PC-9 (cell line): Measurements from ENCODE around the gene GABRG3. TPM values are rescaled to one million over a fixed set of nuclear protein-coding genes. Genes with fewer than 3 reads are reported as not detected.

ENCODE experiments used
- BruUV-seq: library from RNA; stranded (reverse); fragments of 400-500 nt; replicated peaks from 2 replicates; lab custom pipeline; 2021; lab: Mats Ljungman, UMichigan
- CTCF ChIA-PET: fragments of 300-600 bp; sonication (Branson Sonifier 250); formaldehyde crosslinking; loops from one replicate; lab custom pipeline; 2022; ENCODE audit warnings: antibody characterized with exemption; lab: Charles Lee
- POLR2A ChIA-PET: fragments of 300-600 bp; sonication (Branson Sonifier 250); formaldehyde crosslinking; loops from one replicate; lab custom pipeline; 2022; ENCODE audit warnings: antibody characterized with exemption; ENCODE audit not compliant: unreplicated experiment; lab: Charles Lee
- DNase-seq, 2 experiments: peaks; one replicate each; pipeline versions ENCODE4 v3.0.0 to v3.0.0-alpha.2; 2015 to 2022; ENCODE audit warnings: mixed read lengths in 1 of 2
- H2AFZ ChIP-seq: fragments of 200-600 bp; sonication (generic); 2 replicates; pipeline ENCODE4 v1.8.1; 2017; ENCODE audit warnings: antibody characterized with exemption
- H3F3A ChIP-seq: fragments of 200-600 bp; sonication (generic); 2 replicates; pipeline ENCODE4 v1.8.1; 2017; ENCODE audit warnings: antibody characterized with exemption, mild to moderate bottlenecking, low read depth; ENCODE audit not compliant: insufficient read depth
- H3K27ac ChIP-seq: fragments of 200-600 bp; sonication (generic); 2 replicates; pipeline ENCODE4 v1.6.1; 2016; ENCODE audit warnings: mixed run types
- H3K27me3 ChIP-seq: fragments of 200-600 bp; sonication (generic); 2 replicates; pipeline ENCODE4 v1.6.1; 2016; ENCODE audit warnings: low read depth, mixed run types; ENCODE audit not compliant: insufficient read depth
- H3K36me3 ChIP-seq: fragments of 200-600 bp; sonication (generic); 2 replicates; pipeline ENCODE4 v1.6.1; 2016; ENCODE audit warnings: low read depth, mixed run types
- H3K4me1 ChIP-seq: fragments of 200-600 bp; sonication (generic); replicated peaks from 2 replicates; pipeline ENCODE4 v1.6.1; 2016; ENCODE audit warnings: mixed run types; ENCODE audit not compliant: insufficient read depth
- H3K4me2 ChIP-seq: fragments of 200-600 bp; sonication (generic); 2 replicates; pipeline ENCODE4 v1.6.1; 2017; ENCODE audit warnings: mixed run types
- H3K4me3 ChIP-seq: fragments of 200-600 bp; sonication (generic); 2 replicates; pipeline ENCODE4 v1.6.1; 2016; ENCODE audit warnings: mixed run types
- H3K79me2 ChIP-seq: fragments of 200-600 bp; sonication (generic); 2 replicates; pipeline ENCODE4 v1.6.1; 2017; ENCODE audit warnings: low read depth, mixed run types
- H3K9me2 ChIP-seq: fragments of 200-600 bp; sonication (generic); 2 replicates; pipeline ENCODE4 v1.8.1; 2017; ENCODE audit warnings: mild to moderate bottlenecking; ENCODE audit not compliant: insufficient read depth
- H3K9me3 ChIP-seq: fragments of 200-600 bp; sonication (generic); 2 replicates; pipeline ENCODE4 v1.8.1; 2016; ENCODE audit warnings: low read depth; ENCODE audit not compliant: insufficient read depth
- H4K20me1 ChIP-seq: fragments of 200-600 bp; sonication (generic); 2 replicates; pipeline ENCODE4 v1.8.1; 2017; ENCODE audit not compliant: insufficient read depth
- EZH2 ChIP-seq: fragments of 200-600 bp; sonication (generic); IDR thresholded peaks from 2 replicates; pipeline ENCODE4 v1.8.0; 2017; ENCODE audit warnings: antibody characterized with exemption, low read depth
- intact Hi-C: fragments of 100-400 bp; cut with micrococcal nuclease; formaldehyde crosslinking; loops from one replicate; pipeline ENCODE4 v1.10.0; 2022; ENCODE audit not compliant: unreplicated experiment
- total RNA-seq: library from RNA; stranded (reverse); gene quantifications from 2 replicates; pipeline ENCODE4 v1.2.3, GENCODE V29; 2021
- TF ChIP-seq, protein P1 (sequence below): fragments of 200-600 bp; sonication (generic); conservative IDR thresholded peaks from 2 replicates; pipeline ENCODE4 v1.6.1; 2017; ENCODE audit warnings: mixed run types, antibody characterized with exemption, mild to moderate bottlenecking, moderate library complexity

GABRG3 gene
- total RNA-seq, 1 experiment from 2014 or later: not detected

GRCh38 chr15:26972636-26973035 is 1.7 kb downstream of the GABRG3 start:
- Histone ChIP-seq H3F3A (no peaks in the 10 kb centered on the region), H3K79me2 (no peaks in the 10 kb centered on the region), H3K27ac (no peak overlapping the region), H3K9me3 (no peaks in the 10 kb centered on the region), H3K4me2 (no peak overlapping the region), H2AFZ (no peak overlapping the region), H4K20me1 (no peaks in the 10 kb centered on the region), H3K4me1 (no peaks in the 10 kb centered on the region), H3K4me3 (no peak overlapping the region), H3K9me2 (no peaks in the 10 kb centered on the region), H3K27me3 (no peaks in the 10 kb centered on the region), H3K36me3 (no peaks in the 10 kb centered on the region)
- CTCF ChIA-PET: no interaction called here
- POLR2A ChIA-PET: no interaction called here
- no peak for TF ChIP-seq EZH2
- TF ChIP-seq, protein P1, sequence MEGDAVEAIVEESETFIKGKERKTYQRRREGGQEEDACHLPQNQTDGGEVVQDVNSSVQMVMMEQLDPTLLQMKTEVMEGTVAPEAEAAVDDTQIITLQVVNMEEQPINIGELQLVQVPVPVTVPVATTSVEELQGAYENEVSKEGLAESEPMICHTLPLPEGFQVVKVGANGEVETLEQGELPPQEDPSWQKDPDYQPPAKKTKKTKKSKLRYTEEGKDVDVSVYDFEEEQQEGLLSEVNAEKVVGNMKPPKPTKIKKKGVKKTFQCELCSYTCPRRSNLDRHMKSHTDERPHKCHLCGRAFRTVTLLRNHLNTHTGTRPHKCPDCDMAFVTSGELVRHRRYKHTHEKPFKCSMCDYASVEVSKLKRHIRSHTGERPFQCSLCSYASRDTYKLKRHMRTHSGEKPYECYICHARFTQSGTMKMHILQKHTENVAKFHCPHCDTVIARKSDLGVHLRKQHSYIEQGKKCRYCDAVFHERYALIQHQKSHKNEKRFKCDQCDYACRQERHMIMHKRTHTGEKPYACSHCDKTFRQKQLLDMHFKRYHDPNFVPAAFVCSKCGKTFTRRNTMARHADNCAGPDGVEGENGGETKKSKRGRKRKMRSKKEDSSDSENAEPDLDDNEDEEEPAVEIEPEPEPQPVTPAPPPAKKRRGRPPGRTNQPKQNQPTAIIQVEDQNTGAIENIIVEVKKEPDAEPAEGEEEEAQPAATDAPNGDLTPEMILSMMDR: no peak
- BruUV-seq: no TSS peak
- intact Hi-C loops: no loop called here
- DNase-seq: no peak

DNA sequence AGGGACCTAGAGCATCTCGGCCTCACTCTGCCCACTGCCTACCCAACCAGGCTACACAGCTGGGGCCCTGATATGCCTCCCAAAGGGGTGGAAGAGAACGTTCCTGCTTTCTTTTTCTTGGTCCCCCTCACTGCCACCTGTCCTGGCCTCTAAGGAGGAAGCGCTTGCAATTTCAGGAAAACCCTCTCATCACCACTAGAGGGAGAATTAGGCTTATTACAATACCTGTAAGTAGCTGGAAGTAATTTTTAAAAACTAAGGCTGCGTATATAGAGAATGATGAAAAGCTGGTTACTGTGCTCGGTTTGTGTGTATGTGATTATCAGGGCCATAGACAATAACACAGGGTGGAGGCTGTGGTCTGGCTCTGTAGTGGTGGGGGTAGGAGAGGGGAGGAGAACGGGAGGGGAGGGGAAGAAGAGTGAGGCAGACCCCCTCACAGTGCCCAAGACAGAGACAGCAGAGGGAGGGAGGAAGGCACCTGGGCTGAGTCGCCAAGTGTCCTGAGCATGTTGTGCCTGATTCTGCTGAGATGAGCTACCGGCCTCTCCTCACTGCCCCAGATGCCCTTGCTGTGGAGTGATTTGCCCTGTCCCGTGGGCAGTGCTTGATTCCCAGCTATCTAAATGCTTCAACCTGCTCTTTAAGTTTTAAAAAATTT is 3.3 kb downstream of the GABRG3 start:
- no peaks in the 10 kb centered on the region for H4K20me1 ChIP-seq
- no peak overlapping the region for H3K27ac ChIP-seq
- H3K4me3 ChIP-seq: no peak overlapping the region
- no TSS peak for BruUV-seq
- POLR2A ChIA-PET: no interaction called here
- H3K4me1 ChIP-seq: no peaks in the 10 kb centered on the region
- H3K4me2 ChIP-seq: no peak overlapping the region
- no peak overlapping the region for H2AFZ ChIP-seq
- CTCF ChIA-PET: interaction anchor here (0.6 kb wide), 1 partner anchor 15 kb away, joined by 4 read pairs; no protein-coding TSS in a partner anchor
- no peak for DNase-seq
- intact Hi-C loops: no loop called here
- H3K9me2 ChIP-seq: no peaks in the 10 kb centered on the region
- no peaks in the 10 kb centered on the region for H3K9me3 ChIP-seq
- no peak for TF ChIP-seq EZH2
- TF ChIP-seq, protein P1: peak; percentile 63
- no peaks in the 10 kb centered on the region for H3K79me2 ChIP-seq
- H3K27me3 ChIP-seq: no peaks in the 10 kb centered on the region
- no peaks in the 10 kb centered on the region for H3K36me3 ChIP-seq
- no peaks in the 10 kb centered on the region for H3F3A ChIP-seq

- Histone ChIP-seq H3K27ac (no peak overlapping the region), H3K36me3 (no peaks in the 10 kb centered on the region), H4K20me1 (no peaks in the 10 kb centered on the region), H3K4me3 (no peak overlapping the region), H3K4me1 (no peaks in the 10 kb centered on the region), H3K9me3 (no peaks in the 10 kb centered on the region), H3K27me3 (peaks cover 3% of the 10 kb centered on the region), H3K4me2 (no peak overlapping the region), H3F3A (no peaks in the 10 kb centered on the region), H3K9me2 (no peaks in the 10 kb centered on the region), H2AFZ (no peak overlapping the region), H3K79me2 (no peaks in the 10 kb centered on the region)
- intact Hi-C loops: no loop called here
- no TSS peak for BruUV-seq
- ChIA-PET CTCF (no interaction called here), POLR2A (no interaction called here)
- DNase-seq: no peak
- TF ChIP-seq, protein P1: no peak
- no peak for TF ChIP-seq EZH2
Measured at GRCh38 chr15:26981492-26981891, 10.5 kb downstream of the GABRG3 start.
